ENCODE measurements around the gene UFC1. TPM values are rescaled to one million over a fixed set of nuclear protein-coding genes. Genes with fewer than 3 reads are reported as not detected.

UFC1 gene
- total and polyA plus RNA-seq, 2 donors (not counting 3 experiments of a cell fraction or from before 2014, with no cell fraction given) = 102 to 149 TPM

DNA sequence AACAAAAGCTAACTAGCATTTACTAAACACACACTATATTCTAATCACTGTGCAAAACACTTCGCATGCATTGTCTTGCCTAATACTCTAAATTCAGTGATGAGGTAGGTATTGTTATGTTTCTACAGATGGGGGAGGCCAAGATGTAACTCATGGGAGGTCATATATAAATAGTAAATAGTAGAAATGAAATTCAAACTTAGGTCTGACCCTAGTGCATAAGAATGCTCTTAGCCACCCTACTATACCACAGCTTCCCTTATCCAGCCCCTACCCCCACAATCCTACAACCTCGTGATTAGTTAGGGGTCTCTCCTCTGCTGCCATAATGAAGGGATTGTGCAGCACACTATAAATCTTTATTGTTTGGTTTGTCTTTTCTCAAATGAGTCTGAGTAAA, 39.2 kb upstream of the UFC1 start:
- FAIRE-seq = no peak
- no TSS peak for BruUV-seq (replicated peaks)
- dilution Hi-C loops (cut with MboI; ENCODE audit: extremely low pct_ligation_motif_present, low sequenced_read_pairs) = no loop called here

More for the DNA sequence above, 39.2 kb upstream of the UFC1 start:
- Histone ChIP-seq H2AFZ (ENCODE audit: low read depth, low read length) (no peak overlapping the region), H3K4me1 (ENCODE audit: control insufficient read depth, extremely low read depth, insufficient read depth, low read length) (peaks cover 48% of the 10 kb centered on the region), H3K9me3 (replicated peaks; ENCODE audit: control insufficient read depth, insufficient read depth, low read length) (no peaks in the 10 kb centered on the region), H3K9me1 (replicated peaks; ENCODE audit: control insufficient read depth, extremely low read depth, insufficient read depth, low read length) (no peaks in the 10 kb centered on the region), H3K27ac (ENCODE audit: insufficient read depth, low read depth, low read length) (peak overlapping the region; percentile 65), H3K4me2 (ENCODE audit: insufficient read depth, low read length) (peak overlapping the region; percentile 33), H3K27me3 (ENCODE audit: control insufficient read depth in 2 of 2, insufficient read depth in 2 of 2, low read length in 2 of 2) (no peaks in the 10 kb centered on the region), H3K9ac (replicated peaks; ENCODE audit: extremely low read depth, insufficient read depth, low read length) (no peak overlapping the region), H3K4me3 (replicated peaks in 1 of 3; ENCODE audit: insufficient read depth in 1 of 3, low read depth in 1 of 3, low read length in 3 of 3) (no peak overlapping the region), H3K36me3 (ENCODE audit: control insufficient read depth in 2 of 2, extremely low read depth in 1 of 2, insufficient read depth in 2 of 2, low read length in 2 of 2) (no peaks in the 10 kb centered on the region), H3K79me2 (ENCODE audit: control insufficient read depth, insufficient read depth, low read length) (peaks cover 85% of the 10 kb centered on the region), H4K20me1 (replicated peaks; ENCODE audit: control insufficient read depth, extremely low read depth, insufficient read depth, low read length) (no peaks in the 10 kb centered on the region)
- TF ChIP-seq JUN (IDR thresholded peaks at IDR 0.05; ENCODE audit: borderline replicate concordance, insufficient read depth, insufficient read length, low read depth) = no peak
- no peak for TF ChIP-seq POLR2A (IDR thresholded peaks at IDR 0.05; ENCODE audit: low read depth, low read length)
- no peak for TF ChIP-seq POLR2AphosphoS5 (IDR thresholded peaks at IDR 0.05; ENCODE audit: insufficient read depth, low read depth, low read length)
- TF ChIP-seq, protein P1, sequence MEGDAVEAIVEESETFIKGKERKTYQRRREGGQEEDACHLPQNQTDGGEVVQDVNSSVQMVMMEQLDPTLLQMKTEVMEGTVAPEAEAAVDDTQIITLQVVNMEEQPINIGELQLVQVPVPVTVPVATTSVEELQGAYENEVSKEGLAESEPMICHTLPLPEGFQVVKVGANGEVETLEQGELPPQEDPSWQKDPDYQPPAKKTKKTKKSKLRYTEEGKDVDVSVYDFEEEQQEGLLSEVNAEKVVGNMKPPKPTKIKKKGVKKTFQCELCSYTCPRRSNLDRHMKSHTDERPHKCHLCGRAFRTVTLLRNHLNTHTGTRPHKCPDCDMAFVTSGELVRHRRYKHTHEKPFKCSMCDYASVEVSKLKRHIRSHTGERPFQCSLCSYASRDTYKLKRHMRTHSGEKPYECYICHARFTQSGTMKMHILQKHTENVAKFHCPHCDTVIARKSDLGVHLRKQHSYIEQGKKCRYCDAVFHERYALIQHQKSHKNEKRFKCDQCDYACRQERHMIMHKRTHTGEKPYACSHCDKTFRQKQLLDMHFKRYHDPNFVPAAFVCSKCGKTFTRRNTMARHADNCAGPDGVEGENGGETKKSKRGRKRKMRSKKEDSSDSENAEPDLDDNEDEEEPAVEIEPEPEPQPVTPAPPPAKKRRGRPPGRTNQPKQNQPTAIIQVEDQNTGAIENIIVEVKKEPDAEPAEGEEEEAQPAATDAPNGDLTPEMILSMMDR (IDR thresholded peaks at IDR 0.05; ENCODE audit: extremely low read depth in 1 of 2, insufficient read depth in 1 of 2, low read depth in 1 of 2, low read length in 2 of 2) = no peak
- no peak for TF ChIP-seq MYC (IDR thresholded peaks at IDR 0.05; ENCODE audit: low read depth, low read length)
- TF ChIP-seq GATA2 (IDR thresholded peaks at IDR 0.05; ENCODE audit: insufficient read depth, insufficient read length, low read depth, low read length) = no peak
- no peak for TF ChIP-seq FOS (IDR thresholded peaks at IDR 0.05; ENCODE audit: borderline replicate concordance, insufficient read depth, low read length)
- no peak for TF ChIP-seq EZH2 (IDR thresholded peaks at IDR 0.05; ENCODE audit: borderline replicate concordance, low read depth, low read length, severe bottlenecking)
- TF ChIP-seq, protein P2, sequence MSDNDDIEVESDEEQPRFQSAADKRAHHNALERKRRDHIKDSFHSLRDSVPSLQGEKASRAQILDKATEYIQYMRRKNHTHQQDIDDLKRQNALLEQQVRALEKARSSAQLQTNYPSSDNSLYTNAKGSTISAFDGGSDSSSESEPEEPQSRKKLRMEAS (IDR thresholded peaks at IDR 0.05; ENCODE audit: insufficient read depth, insufficient read length) = no peak
- POLR2A ChIA-PET = no interaction called here
- no peak for DNase-seq (ENCODE audit: low read depth, low spot score)
- intact Hi-C loops (cut with micrococcal nuclease) = no loop called here
- CTCF ChIA-PET = interaction anchor here (1.0 to 1.3 kb wide), 2 partner anchors 13 kb away, joined by 3 to 4 read pairs; no protein-coding TSS in a partner anchor

Data from endothelial cell of umbilical vein (primary cell).